GM12878 (cell line): Measurements from ENCODE around the gene COL4A2. TPM values are rescaled to one million over a fixed set of nuclear protein-coding genes. Genes with fewer than 3 reads are reported as not detected.

Experiments used
- ATAC-seq: fragments of 200-7000 bp; cut with Tn5 transposase; 3 replicates; pipeline ENCODE4 v1.9.1; 2020; ENCODE audit warnings: mild to moderate bottlenecking, moderate library complexity
- BruUV-seq: library from RNA; stranded (reverse); fragments of 400-500 nt; replicated peaks from 2 replicates; lab custom pipeline; 2021; lab: Mats Ljungman, UMichigan
- CTCF ChIA-PET: fragments of 300-600 bp; sonication (Branson Sonifier 250); formaldehyde crosslinking; extraction: SDS; loops from one replicate; lab custom pipeline; 2021; ENCODE audit warnings: inconsistent platforms; lab: Yijun Ruan, JAX
- POLR2A ChIA-PET: fragments of 350-600 bp; formaldehyde crosslinking; extraction: SDS; loops from one replicate; lab custom pipeline; 2021; ENCODE audit warnings: inconsistent platforms; lab: Charles Lee
- RAD21 ChIA-PET: fragments of 300-600 bp; sonication (Branson Sonifier 250); formaldehyde crosslinking; loops from one replicate; lab custom pipeline; 2023; ENCODE audit warnings: antibody characterized with exemption; ENCODE audit not compliant: unreplicated experiment; lab: Charles Lee
- SMC1A ChIA-PET: fragments of 300-600 bp; sonication (Branson Sonifier 250); formaldehyde crosslinking; loops from one replicate; lab custom pipeline; 2023; ENCODE audit not compliant: unreplicated experiment, uncharacterized antibody; lab: Charles Lee
- DNase-seq: peaks from one replicate; pipeline ENCODE4 v3.0.0-alpha.2; 2011; ENCODE audit warnings: low read depth, low spot score
- FAIRE-seq: peaks from 3 replicates; lab custom pipeline; 2011; peaks lifted over from hg19 to GRCh38; lab: Jason Lieb, UNC
- H2AFZ ChIP-seq: 2 replicates; pipeline ENCODE4 v1.6.0; 2011; ENCODE audit warnings: low read depth, low read length, control low read depth; ENCODE audit not compliant: control insufficient read depth
- H3K27ac ChIP-seq: 2 replicates; pipeline ENCODE4 v1.5.1; 2011; ENCODE audit warnings: control low read depth; ENCODE audit not compliant: control insufficient read depth, insufficient read depth
- H3K27me3 ChIP-seq, 2 experiments: replicated peaks in 1 of 2; 2 replicates each; pipeline versions ENCODE4 v1.6.0 to v1.6.1; 2011; ENCODE audit warnings: low read length in 1 of 2; ENCODE audit not compliant: control insufficient read depth in 2 of 2, insufficient read depth in 2 of 2
- H3K36me3 ChIP-seq, 2 experiments: 2 replicates each; pipeline ENCODE4 v1.5.1; 2011; ENCODE audit warnings: low read length in 1 of 2; ENCODE audit not compliant: control insufficient read depth in 2 of 2, insufficient read depth in 2 of 2
- H3K4me1 ChIP-seq: 2 replicates; pipeline ENCODE4 v1.6.1; 2011; ENCODE audit warnings: mild to moderate bottlenecking, low read length, moderate library complexity, mixed read lengths; ENCODE audit not compliant: control insufficient read depth, insufficient read depth
- H3K4me2 ChIP-seq: 2 replicates; pipeline ENCODE4 v1.6.0; 2011; ENCODE audit warnings: control low read depth; ENCODE audit not compliant: control insufficient read depth, insufficient read depth
- H3K4me3 ChIP-seq: fragments of 200-600 bp; sonication (generic); 2 replicates; pipeline ENCODE4 v1.5.1; 2016
- H3K79me2 ChIP-seq: 2 replicates; pipeline ENCODE4 v1.6.0; 2011; ENCODE audit warnings: low read length; ENCODE audit not compliant: control insufficient read depth, insufficient read depth
- H3K9ac ChIP-seq: 2 replicates; pipeline ENCODE4 v1.8.0; 2011; ENCODE audit warnings: low read length, control low read depth, mixed read lengths; ENCODE audit not compliant: control insufficient read depth, insufficient read depth
- H3K9me3 ChIP-seq: replicated peaks from 3 replicates; pipeline ENCODE4 v1.5.1; 2011; ENCODE audit warnings: mild to moderate bottlenecking, low read length; ENCODE audit not compliant: control insufficient read depth, insufficient read depth
- H4K20me1 ChIP-seq: 2 replicates; pipeline ENCODE4 v1.6.0; 2011; ENCODE audit not compliant: control insufficient read depth, insufficient read depth
- CEBPB ChIP-seq, 2 experiments: fragments of 150-350 bp in 1 of 2; IDR thresholded peaks; 2 replicates each; pipeline ENCODE4 v1.6.1; 2012 to 2014; ENCODE audit warnings: low read depth in 2 of 2, low read length in 2 of 2, borderline replicate concordance in 1 of 2, inconsistent platforms in 1 of 2
- MTA2 ChIP-seq: fragments of 450-650 bp; IDR thresholded peaks from 2 replicates; pipeline ENCODE4 v1.6.1; 2016; ENCODE audit warnings: low read depth, mild to moderate bottlenecking, moderate library complexity
- RELB ChIP-seq: fragments of 450-650 bp; IDR thresholded peaks from 2 replicates; pipeline ENCODE4 v1.6.1; 2017; ENCODE audit warnings: low read depth, mild to moderate bottlenecking, moderate library complexity
- SIX5 ChIP-seq: IDR thresholded peaks from 2 replicates; pipeline ENCODE4 v1.6.1; 2011; ENCODE audit warnings: mild to moderate bottlenecking, low read depth, low read length, moderate library complexity; ENCODE audit not compliant: severe bottlenecking
- SPI1 ChIP-seq: IDR thresholded peaks from 2 replicates; pipeline ENCODE4 v1.6.1; 2011; ENCODE audit warnings: low read depth, mild to moderate bottlenecking, low read length, moderate library complexity, borderline replicate concordance; ENCODE audit not compliant: insufficient read depth
- WGBS: methylation state at CpG from one replicate; pipeline ENCODE4 v1.1.6; 2016; ENCODE audit warnings: low lambda C conversion rate; ENCODE audit not compliant: insufficient replicate concordance, insufficient coverage; ENCODE audit errors: missing lambda C conversion rate; 5-methylcytosine and 5-hydroxymethylcytosine counted together
- in situ Hi-C: fragments of 300-500 bp; cut with MboI; formaldehyde crosslinking; loops from 9 replicates; pipeline ENCODE4 v1.14.3; 2018; ENCODE audit warnings: mixed read lengths
- intact Hi-C: fragments of 100-400 bp; cut with micrococcal nuclease; formaldehyde crosslinking; loops from one replicate; pipeline ENCODE4 v1.14.2; 2022; ENCODE audit not compliant: unreplicated experiment
- polyA plus RNA-seq, 11 experiments: library from polyadenylated mRNA; depleted of rRNA in 4 of 11; unstranded in 6 of 11; stranded (reverse) in 5 of 11; fragments of >200 nt; fragmentation: Nextera tagmentation in 4 of 11; fragmentation: Illumina TruSeq in 1 of 11; extraction: Ambion mirVana in 4 of 11; extraction: Trizol in 1 of 11; gene quantifications; 1 replicate in 1 of 11; 2 replicates in 10 of 11; pipeline versions ENCODE4 v1.2.1 to v1.2.3, GENCODE V29; 2011 to 2016; ENCODE audit warnings: inconsistent platforms in 2 of 11, missing spikeins in 2 of 11, low read depth in 1 of 11
- total RNA-seq, 4 experiments: library from RNA; depleted of rRNA in 3 of 4; stranded (reverse); fragments of >200 nt in 3 of 4; fragmentation: Illumina TruSeq in 1 of 4; extraction: Trizol in 1 of 4; gene quantifications; 2 replicates each; pipeline versions ENCODE4 v1.2.1 to v1.2.3, GENCODE V29; 2013 to 2021
- TF ChIP-seq, protein P1 (sequence below): fragments of 450-650 bp; formaldehyde crosslinking; IDR thresholded peaks from 2 replicates; pipeline ENCODE4 v1.4.0; 2020; ENCODE audit warnings: mild to moderate bottlenecking, moderate library complexity

COL4A2 gene
- total and polyA plus RNA-seq, 10 of the 15 experiments (the other 5 are each of a cell fraction or from before 2014, with no cell fraction given), result 0.16 to 1.6 (median 0.62) TPM; not detected in 3

GRCh38 chr13:110399801-110400200 is 92.7 kb downstream of the COL4A2 start (continued):
- TF ChIP-seq CEBPB (IDR thresholded peaks at IDR 0.05; ENCODE audit: borderline replicate concordance in 1 of 2, low read depth in 2 of 2, low read length in 2 of 2), result no peak
- TF ChIP-seq SPI1, result no peak
- TF ChIP-seq, protein P1, sequence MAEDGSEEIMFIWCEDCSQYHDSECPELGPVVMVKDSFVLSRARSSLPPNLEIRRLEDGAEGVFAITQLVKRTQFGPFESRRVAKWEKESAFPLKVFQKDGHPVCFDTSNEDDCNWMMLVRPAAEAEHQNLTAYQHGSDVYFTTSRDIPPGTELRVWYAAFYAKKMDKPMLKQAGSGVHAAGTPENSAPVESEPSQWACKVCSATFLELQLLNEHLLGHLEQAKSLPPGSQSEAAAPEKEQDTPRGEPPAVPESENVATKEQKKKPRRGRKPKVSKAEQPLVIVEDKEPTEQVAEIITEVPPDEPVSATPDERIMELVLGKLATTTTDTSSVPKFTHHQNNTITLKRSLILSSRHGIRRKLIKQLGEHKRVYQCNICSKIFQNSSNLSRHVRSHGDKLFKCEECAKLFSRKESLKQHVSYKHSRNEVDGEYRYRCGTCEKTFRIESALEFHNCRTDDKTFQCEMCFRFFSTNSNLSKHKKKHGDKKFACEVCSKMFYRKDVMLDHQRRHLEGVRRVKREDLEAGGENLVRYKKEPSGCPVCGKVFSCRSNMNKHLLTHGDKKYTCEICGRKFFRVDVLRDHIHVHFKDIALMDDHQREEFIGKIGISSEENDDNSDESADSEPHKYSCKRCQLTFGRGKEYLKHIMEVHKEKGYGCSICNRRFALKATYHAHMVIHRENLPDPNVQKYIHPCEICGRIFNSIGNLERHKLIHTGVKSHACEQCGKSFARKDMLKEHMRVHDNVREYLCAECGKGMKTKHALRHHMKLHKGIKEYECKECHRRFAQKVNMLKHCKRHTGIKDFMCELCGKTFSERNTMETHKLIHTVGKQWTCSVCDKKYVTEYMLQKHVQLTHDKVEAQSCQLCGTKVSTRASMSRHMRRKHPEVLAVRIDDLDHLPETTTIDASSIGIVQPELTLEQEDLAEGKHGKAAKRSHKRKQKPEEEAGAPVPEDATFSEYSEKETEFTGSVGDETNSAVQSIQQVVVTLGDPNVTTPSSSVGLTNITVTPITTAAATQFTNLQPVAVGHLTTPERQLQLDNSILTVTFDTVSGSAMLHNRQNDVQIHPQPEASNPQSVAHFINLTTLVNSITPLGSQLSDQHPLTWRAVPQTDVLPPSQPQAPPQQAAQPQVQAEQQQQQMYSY (CRISPR knock-in tag), result no peak

- H3K9ac ChIP-seq, result no peak overlapping the region
- FAIRE-seq, result no peak
Observed at GRCh38 chr13:110400786-110401533, 93.9 kb downstream of the COL4A2 start.

More at GRCh38 chr13:110400786-110401533, 93.9 kb downstream of the COL4A2 start:
- Histone ChIP-seq H3K27ac (no peak overlapping the region), H3K4me2 (no peak overlapping the region), H3K9me3 (no peaks in the 10 kb centered on the region), H3K79me2 (no peaks in the 10 kb centered on the region), H3K27me3 (no peaks in the 10 kb centered on the region), H3K4me1 (no peaks in the 10 kb centered on the region), H2AFZ (no peak overlapping the region), H3K36me3 (no peaks in the 10 kb centered on the region), H4K20me1 (no peaks in the 10 kb centered on the region), H3K4me3 (no peak overlapping the region)
- ChIA-PET SMC1A (interaction anchor here (0.7 to 2.1 kb wide), 7 partner anchors 8 to 35 kb away, joined by 3 to 11 read pairs (median 3); no protein-coding TSS in a partner anchor), POLR2A (interaction anchor here (1.0 kb wide), 1 partner anchor 13 kb away, joined by 4 read pairs; no protein-coding TSS in a partner anchor), RAD21 (interaction anchor here (0.8 to 3.0 kb wide), 5 partner anchors 10 to 153 kb away, joined by 3 to 22 read pairs (median 4); no protein-coding TSS in a partner anchor), CTCF (interaction anchor here (0.6 to 2.8 kb wide), 3 partner anchors 10 to 273 kb away, joined by 3 to 19 read pairs (median 3); no protein-coding TSS in a partner anchor)
- TF ChIP-seq MTA2 (peak; percentile 58; the same call in 1 of the 2 replicates), SIX5 (no peak), RELB (0 out of 2 replicates have a peak, but pooled peaks have one; percentile 12)
- ATAC-seq (peak; percentile 62), DNase-seq (no peak)
- in situ Hi-C loops (loop anchor here (25.0 kb wide), 1 partner anchor 1439 kb away; no protein-coding TSS in a partner anchor), intact Hi-C loops (no loop called here)
- 31% methylated on average over 3 of the region's 3 CpGs for WGBS
- BruUV-seq, result no TSS peak
